ENCODE measurements around the gene FAM3D. TPM values are rescaled to one million over a fixed set of nuclear protein-coding genes. Genes with fewer than 3 reads are reported as not detected.

Gene FAM3D
- total and polyA plus RNA-seq, 12 donors = 0.06 to 0.40 (median 0.22) TPM; not detected in 8

GRCh38 chr3:58596834-58597518 lies 69.6 kb downstream of the FAM3D start:
- no peaks in the 10 kb centered on the region for H3K36me3 ChIP-seq (replicated peaks in 1 of 2)
- H3K9me3 ChIP-seq (replicated peaks in 1 of 3) = no peaks in the 10 kb centered on the region
- H3K27me3 ChIP-seq = no peaks in the 10 kb centered on the region
- no peak overlapping the region for H3K4me3 ChIP-seq
- intact Hi-C loops (cut with DNase I) = no loop called here
- 54 to 65% (median 58%) methylated on average over 4 of the region's 4 CpGs for WGBS, 4 donors
- TF ChIP-seq POLR2A (IDR thresholded peaks at IDR 0.05) (no peak), CTCF (IDR thresholded peaks at IDR 0.05) (no peak)
- no peak overlapping the region for H3K27ac ChIP-seq
- no peak for DNase-seq
- no peaks in the 10 kb centered on the region for H3K4me1 ChIP-seq (replicated peaks in 1 of 2)

GRCh38 chr3:58594117-58594516 lies 72.5 kb downstream of the FAM3D start:
- TF ChIP-seq CTCF (IDR thresholded peaks at IDR 0.05) (no peak), POLR2A (IDR thresholded peaks at IDR 0.05) (no peak)
- Histone ChIP-seq H3K27me3 (no peaks in the 10 kb centered on the region), H3K4me1 (replicated peaks in 1 of 2) (no peaks in the 10 kb centered on the region), H3K4me3 (no peak overlapping the region), H3K36me3 (replicated peaks in 1 of 2) (no peaks in the 10 kb centered on the region), H3K27ac (no peak overlapping the region), H3K9me3 (replicated peaks in 1 of 3) (no peaks in the 10 kb centered on the region)
- 77 to 89% (median 87%) methylated on average over 5 of the region's 5 CpGs for WGBS, 4 donors
- intact Hi-C loops (cut with DNase I) = no loop called here
- DNase-seq = no peak

- H3K27me3 ChIP-seq = peaks cover 2% of the 10 kb centered on the region
- TF ChIP-seq CTCF (IDR thresholded peaks at IDR 0.05) = no peak
- TF ChIP-seq POLR2A (IDR thresholded peaks at IDR 0.05) = no peak
- H3K4me1 ChIP-seq (replicated peaks in 1 of 2) = peaks cover 0 to 1% of the 10 kb centered on the region in 2 donors
- no peak overlapping the region for H3K4me3 ChIP-seq
- H3K27ac ChIP-seq = no peak overlapping the region
- WGBS, 4 donors = 69 to 80% (median 73%) methylated on average over 6 of the region's 6 CpGs
- no peak for DNase-seq
- H3K9me3 ChIP-seq (replicated peaks in 1 of 3) = no peaks in the 10 kb centered on the region
- H3K36me3 ChIP-seq (replicated peaks in 1 of 2) = no peaks in the 10 kb centered on the region
- intact Hi-C loops (cut with DNase I) = no loop called here
Observed at GRCh38 chr3:58591517-58592510, 74.8 kb downstream of the FAM3D start.

- Histone ChIP-seq H3K9me3 (replicated peaks in 1 of 3) (no peaks in the 10 kb centered on the region), H3K4me3 (no peak overlapping the region), H3K27me3 (peaks cover 14% of the 10 kb centered on the region), H3K27ac (no peak overlapping the region), H3K4me1 (replicated peaks in 1 of 2) (peaks cover 0 to 10% of the 10 kb centered on the region in 2 donors), H3K36me3 (replicated peaks in 1 of 2) (no peaks in the 10 kb centered on the region)
- intact Hi-C loops (cut with DNase I) = no loop called here
- 39 to 45% (median 45%) methylated on average over 2 to 3 of the region's 3 CpGs for WGBS, 4 donors
- no peak for DNase-seq
- TF ChIP-seq CTCF (IDR thresholded peaks at IDR 0.05) = no peak
- no peak for TF ChIP-seq POLR2A (IDR thresholded peaks at IDR 0.05)
Observed at GRCh38 chr3:58588030-58588614, 78.5 kb downstream of the FAM3D start.

Measured in adrenal gland (tissue), 12 donors.